NCI-H345 treated with DMSO at 0.1 percent for 48 hours (cell line): ENCODE data around the gene DDA1.
"Not testable (repeated sequence)": the region's sequence is repeated elsewhere in the genome, so short reads cannot be mapped to it uniquely, and the experiment has no call there.

ENCODE experiments used
- DNase-seq: peaks from one replicate; lab custom pipeline; 2025; ENCODE audit not compliant: unreplicated experiment; lab: John Stamatoyannopoulos, UW

Gene DDA1

GRCh38 chr19:17341386-17341785, 32.0 kb downstream of the DDA1 start:
- no peak for DNase-seq

GRCh38 chr19:17341845-17342244, 32.5 kb downstream of the DDA1 start:
- DNase-seq = no peak

- DNase-seq = peak; percentile 1
These were observed 36.8 kb downstream of the DDA1 start for GRCh38 chr19:17346109-17346671.

- DNase-seq = no peak
These were observed 38.0 kb downstream of the DDA1 start for GRCh38 chr19:17347361-17347760.

- no peak for DNase-seq
These were observed 38.5 kb downstream of the DDA1 start for GRCh38 chr19:17347877-17348276.

- no peak for DNase-seq
These were observed 39.3 kb downstream of the DDA1 start for GRCh38 chr19:17348700-17349099.

- no peak for DNase-seq
These were observed 42.6 kb downstream of the DDA1 start for GRCh38 chr19:17351815-17352435.

- DNase-seq = no peak
These were observed 43.4 kb downstream of the DDA1 start for GRCh38 chr19:17352608-17353280.

GRCh38 chr19:17353386-17353785, 44.0 kb downstream of the DDA1 start:
- DNase-seq = no peak

- DNase-seq = no peak
These were observed 47.8 kb downstream of the DDA1 start for GRCh38 chr19:17357078-17357666.

GRCh38 chr19:17357724-17358123, 48.4 kb downstream of the DDA1 start:
- DNase-seq = no peak

- no peak for DNase-seq
These were observed 49.0 kb downstream of the DDA1 start for GRCh38 chr19:17358395-17358794.

- DNase-seq = no peak
These were observed 50.8 kb downstream of the DDA1 start for GRCh38 chr19:17359905-17360800.

GRCh38 chr19:17363852-17364605, 54.7 kb downstream of the DDA1 start:
- not testable (repeated sequence) for DNase-seq

- DNase-seq = no peak
These were observed 56.0 kb downstream of the DDA1 start for GRCh38 chr19:17365361-17365760.

GRCh38 chr19:17370026-17370587, 60.7 kb downstream of the DDA1 start:
- DNase-seq = no peak
